Measurements from ENCODE around the gene EFNA2. TPM values are rescaled to one million over a fixed set of nuclear protein-coding genes. Genes with fewer than 3 reads are reported as not detected.

EFNA2 gene
- total RNA-seq (2012; rRNA removed), result 0.25 TPM in 1 of 2 replicates, not detected in the other

DNA sequence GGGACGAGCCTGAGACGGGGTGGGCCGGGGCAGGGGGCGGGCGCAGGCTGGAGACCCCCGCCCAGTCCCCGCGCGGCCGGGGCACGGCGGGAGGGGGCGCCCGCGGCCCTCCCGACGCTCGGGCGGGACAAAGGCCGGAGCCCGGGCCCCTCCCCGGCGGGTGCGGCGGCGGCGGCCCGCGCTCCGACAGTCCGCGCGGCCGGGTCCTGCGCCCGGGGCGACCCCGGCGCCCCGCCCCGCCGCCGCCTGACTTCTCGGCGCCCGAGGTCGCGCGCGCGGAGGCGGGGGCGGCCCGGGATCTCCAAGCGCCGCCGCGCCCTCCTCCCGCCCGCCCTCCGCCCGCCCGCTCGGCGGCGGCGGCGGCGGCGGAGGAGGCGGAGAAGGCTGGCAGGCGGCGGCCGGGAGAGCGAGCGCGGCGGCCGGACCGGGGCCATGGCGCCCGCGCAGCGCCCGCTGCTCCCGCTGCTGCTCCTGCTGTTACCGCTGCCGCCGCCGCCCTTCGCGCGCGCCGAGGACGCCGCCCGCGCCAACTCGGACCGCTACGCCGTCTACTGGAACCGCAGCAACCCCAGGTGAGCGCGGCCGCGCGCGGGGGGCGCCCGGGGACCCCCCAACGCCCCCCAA, at the start of gene EFNA2:
TSS of gene EFNA2 (plus strand) at position 137 of the 624 bp plus-strand sequence. CDS start at position 433, 296 bp downstream.
- H3K36me3 ChIP-seq (ENCODE audit: insufficient read depth, low read length), result no peaks in the 10 kb centered on the region
- H3K9me3 ChIP-seq (replicated peaks; ENCODE audit: low read length), result no peaks in the 10 kb centered on the region
- H3K4me1 ChIP-seq (ENCODE audit: control insufficient read depth, insufficient read depth, low read length), result no peaks in the 10 kb centered on the region
- no peak within 1 kb of the TSS for H3K4me2 ChIP-seq (ENCODE audit: low read length)
- H3K9ac ChIP-seq (ENCODE audit: low read depth, low read length), result no peak within 1 kb of the TSS
- no peak within 1 kb of the TSS for H3K4me3 ChIP-seq (ENCODE audit: low read length)
- peaks cover 57% of the 10 kb centered on the region for H3K27me3 ChIP-seq (ENCODE audit: control insufficient read depth, insufficient read depth, low read length)

DNA sequence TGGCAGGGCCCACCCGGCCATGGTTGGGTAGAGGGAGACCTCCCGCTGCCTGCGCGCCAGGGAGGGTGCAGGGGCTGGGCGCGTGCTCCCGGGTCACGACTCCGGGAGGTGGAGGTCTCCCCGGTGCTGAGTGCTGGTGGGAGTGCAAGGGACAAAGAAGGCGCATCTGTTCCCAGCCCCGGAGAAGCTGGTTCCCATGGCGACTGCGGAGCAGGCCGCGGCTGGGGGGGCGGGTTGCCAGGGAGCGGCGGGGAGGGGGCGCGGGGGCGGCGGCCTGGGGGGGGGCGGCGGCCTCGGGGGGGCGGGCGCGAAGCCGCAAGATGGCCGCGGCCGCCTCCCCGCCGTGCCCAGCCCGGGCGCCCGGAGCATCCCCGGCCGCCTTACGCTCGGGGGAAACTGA, 49.1 kb upstream of the EFNA2 start:
- H3K4me2 ChIP-seq (ENCODE audit: low read length), result peak overlapping the region; percentile 93
- H3K4me3 ChIP-seq (ENCODE audit: low read length), result peak overlapping the region; percentile 87
- H3K9me3 ChIP-seq (replicated peaks; ENCODE audit: low read length), result no peaks in the 10 kb centered on the region
- peak overlapping the region; percentile 78 for H3K9ac ChIP-seq (ENCODE audit: low read depth, low read length)
- H3K36me3 ChIP-seq (ENCODE audit: insufficient read depth, low read length), result peaks cover 29% of the 10 kb centered on the region
- H3K27me3 ChIP-seq (ENCODE audit: control insufficient read depth, insufficient read depth, low read length), result no peaks in the 10 kb centered on the region
- peaks cover 36% of the 10 kb centered on the region for H3K4me1 ChIP-seq (ENCODE audit: control insufficient read depth, insufficient read depth, low read length)

- H3K4me3 ChIP-seq (ENCODE audit: low read length), result peak overlapping the region; percentile 87
- H3K4me1 ChIP-seq (ENCODE audit: control insufficient read depth, insufficient read depth, low read length), result peaks cover 38% of the 10 kb centered on the region
- no peaks in the 10 kb centered on the region for H3K27me3 ChIP-seq (ENCODE audit: control insufficient read depth, insufficient read depth, low read length)
- H3K9ac ChIP-seq (ENCODE audit: low read depth, low read length), result peak overlapping the region; percentile 78
- no peaks in the 10 kb centered on the region for H3K9me3 ChIP-seq (replicated peaks; ENCODE audit: low read length)
- H3K4me2 ChIP-seq (ENCODE audit: low read length), result peak overlapping the region; percentile 93
- H3K36me3 ChIP-seq (ENCODE audit: insufficient read depth, low read length), result peaks cover 27% of the 10 kb centered on the region
Measured at GRCh38 chr19:1237027-1237659, 48.5 kb upstream of the EFNA2 start.

- Histone ChIP-seq H3K4me2 (ENCODE audit: low read length) (peak within 1 kb of the TSS; percentile 93), H3K9ac (ENCODE audit: low read depth, low read length) (peak within 1 kb of the TSS; percentile 78), H3K4me3 (ENCODE audit: low read length) (peak within 1 kb of the TSS; percentile 87), H3K9me3 (replicated peaks; ENCODE audit: low read length) (no peaks in the 10 kb centered on the region), H3K27me3 (ENCODE audit: control insufficient read depth, insufficient read depth, low read length) (no peaks in the 10 kb centered on the region), H3K36me3 (ENCODE audit: insufficient read depth, low read length) (peaks cover 22% of the 10 kb centered on the region), H3K4me1 (ENCODE audit: control insufficient read depth, insufficient read depth, low read length) (peaks cover 37% of the 10 kb centered on the region)
Measured at GRCh38 chr19:1237754-1238368, 47.8 kb upstream of the EFNA2 start, which contains the start of gene CBARP. TSS of gene CBARP (minus strand) at chr19:1238005. CDS start at chr19:1236100, 1,905 bp downstream.

GRCh38 chr19:1238369-1239303, 47.0 kb upstream of the EFNA2 start:
- Histone ChIP-seq H3K9me3 (replicated peaks; ENCODE audit: low read length) (no peaks in the 10 kb centered on the region), H3K9ac (ENCODE audit: low read depth, low read length) (peak overlapping the region; percentile 16), H3K4me2 (ENCODE audit: low read length) (peak overlapping the region; percentile 93), H3K4me1 (ENCODE audit: control insufficient read depth, insufficient read depth, low read length) (peaks cover 39% of the 10 kb centered on the region), H3K36me3 (ENCODE audit: insufficient read depth, low read length) (peaks cover 18% of the 10 kb centered on the region), H3K4me3 (ENCODE audit: low read length) (peak overlapping the region; percentile 87), H3K27me3 (ENCODE audit: control insufficient read depth, insufficient read depth, low read length) (no peaks in the 10 kb centered on the region)

GRCh38 chr19:1239420-1239795, 46.3 kb upstream of the EFNA2 start:
- no peaks in the 10 kb centered on the region for H3K27me3 ChIP-seq (ENCODE audit: control insufficient read depth, insufficient read depth, low read length)
- peak overlapping the region; percentile 96 for H3K4me2 ChIP-seq (ENCODE audit: low read length)
- peak overlapping the region; percentile 64 for H3K9ac ChIP-seq (ENCODE audit: low read depth, low read length)
- peaks cover 16% of the 10 kb centered on the region for H3K36me3 ChIP-seq (ENCODE audit: insufficient read depth, low read length)
- no peaks in the 10 kb centered on the region for H3K9me3 ChIP-seq (replicated peaks; ENCODE audit: low read length)
- H3K4me3 ChIP-seq (ENCODE audit: low read length), result no peak overlapping the region
- H3K4me1 ChIP-seq (ENCODE audit: control insufficient read depth, insufficient read depth, low read length), result peaks cover 47% of the 10 kb centered on the region

GRCh38 chr19:1239796-1240737, 45.6 kb upstream of the EFNA2 start:
- H3K27me3 ChIP-seq (ENCODE audit: control insufficient read depth, insufficient read depth, low read length), result no peaks in the 10 kb centered on the region
- H3K9ac ChIP-seq (ENCODE audit: low read depth, low read length), result peak overlapping the region; percentile 64
- no peaks in the 10 kb centered on the region for H3K9me3 ChIP-seq (replicated peaks; ENCODE audit: low read length)
- peaks cover 15% of the 10 kb centered on the region for H3K36me3 ChIP-seq (ENCODE audit: insufficient read depth, low read length)
- peak overlapping the region; percentile 72 for H3K4me3 ChIP-seq (ENCODE audit: low read length)
- peaks cover 54% of the 10 kb centered on the region for H3K4me1 ChIP-seq (ENCODE audit: control insufficient read depth, insufficient read depth, low read length)
- H3K4me2 ChIP-seq (ENCODE audit: low read length), result peak overlapping the region; percentile 96

- Histone ChIP-seq H3K27me3 (ENCODE audit: control insufficient read depth, insufficient read depth, low read length) (no peaks in the 10 kb centered on the region), H3K4me1 (ENCODE audit: control insufficient read depth, insufficient read depth, low read length) (peaks cover 57% of the 10 kb centered on the region), H3K9ac (ENCODE audit: low read depth, low read length) (peak overlapping the region; percentile 91)
Measured at GRCh38 chr19:1240925-1241324, 44.7 kb upstream of the EFNA2 start.

GRCh38 chr19:1241417-1242095, 44.1 kb upstream of the EFNA2 start, which contains the start of gene ATP5F1D:
TSS of gene ATP5F1D (plus strand) at chr19:1241751. CDS start at chr19:1241851, 100 bp downstream.
- Histone ChIP-seq H3K4me3 (ENCODE audit: low read length) (peak within 1 kb of the TSS; percentile 94), H3K4me1 (ENCODE audit: control insufficient read depth, insufficient read depth, low read length) (peaks cover 57% of the 10 kb centered on the region)

More at GRCh38 chr19:1240925-1241324, 44.7 kb upstream of the EFNA2 start:
- Histone ChIP-seq H3K9me3 (replicated peaks; ENCODE audit: low read length) (no peaks in the 10 kb centered on the region), H3K36me3 (ENCODE audit: insufficient read depth, low read length) (peaks cover 9% of the 10 kb centered on the region), H3K4me2 (ENCODE audit: low read length) (peak overlapping the region; percentile 97), H3K4me3 (ENCODE audit: low read length) (peak overlapping the region; percentile 94)

More at GRCh38 chr19:1241417-1242095, 44.1 kb upstream of the EFNA2 start, which contains the start of gene ATP5F1D:
- H3K36me3 ChIP-seq (ENCODE audit: insufficient read depth, low read length), result peaks cover 9% of the 10 kb centered on the region
- H3K4me2 ChIP-seq (ENCODE audit: low read length), result peak within 1 kb of the TSS; percentile 97
- no peaks in the 10 kb centered on the region for H3K9me3 ChIP-seq (replicated peaks; ENCODE audit: low read length)
- no peaks in the 10 kb centered on the region for H3K27me3 ChIP-seq (ENCODE audit: control insufficient read depth, insufficient read depth, low read length)
- H3K9ac ChIP-seq (ENCODE audit: low read depth, low read length), result peak within 1 kb of the TSS; percentile 91

Measured in skeletal muscle satellite cell (primary cell).